ENCODE results near the gene HIGD2B.

DNA sequence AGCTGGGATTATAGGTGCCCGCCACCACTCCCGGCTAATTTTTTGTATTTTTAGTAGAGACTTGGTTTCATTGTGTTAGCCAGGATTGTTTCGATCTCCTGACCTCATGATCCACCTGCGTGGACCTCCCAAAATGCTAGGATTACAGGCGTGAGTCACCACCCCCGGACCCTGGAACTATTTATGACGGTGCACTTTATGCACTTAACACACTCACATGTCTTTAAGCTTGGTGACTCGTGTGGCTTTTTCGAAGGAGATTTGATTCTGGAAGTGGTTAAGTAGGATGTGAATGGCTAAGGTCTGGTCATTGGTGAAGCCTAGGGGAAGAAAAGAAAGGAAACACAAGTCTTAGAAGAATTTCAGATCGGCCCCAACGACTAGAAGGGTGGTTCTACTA is 20.3 kb upstream of the HIGD2B start:
- no peak for TF ChIP-seq POLR2A (IDR thresholded peaks at IDR 0.05)
- TF ChIP-seq, protein P1, sequence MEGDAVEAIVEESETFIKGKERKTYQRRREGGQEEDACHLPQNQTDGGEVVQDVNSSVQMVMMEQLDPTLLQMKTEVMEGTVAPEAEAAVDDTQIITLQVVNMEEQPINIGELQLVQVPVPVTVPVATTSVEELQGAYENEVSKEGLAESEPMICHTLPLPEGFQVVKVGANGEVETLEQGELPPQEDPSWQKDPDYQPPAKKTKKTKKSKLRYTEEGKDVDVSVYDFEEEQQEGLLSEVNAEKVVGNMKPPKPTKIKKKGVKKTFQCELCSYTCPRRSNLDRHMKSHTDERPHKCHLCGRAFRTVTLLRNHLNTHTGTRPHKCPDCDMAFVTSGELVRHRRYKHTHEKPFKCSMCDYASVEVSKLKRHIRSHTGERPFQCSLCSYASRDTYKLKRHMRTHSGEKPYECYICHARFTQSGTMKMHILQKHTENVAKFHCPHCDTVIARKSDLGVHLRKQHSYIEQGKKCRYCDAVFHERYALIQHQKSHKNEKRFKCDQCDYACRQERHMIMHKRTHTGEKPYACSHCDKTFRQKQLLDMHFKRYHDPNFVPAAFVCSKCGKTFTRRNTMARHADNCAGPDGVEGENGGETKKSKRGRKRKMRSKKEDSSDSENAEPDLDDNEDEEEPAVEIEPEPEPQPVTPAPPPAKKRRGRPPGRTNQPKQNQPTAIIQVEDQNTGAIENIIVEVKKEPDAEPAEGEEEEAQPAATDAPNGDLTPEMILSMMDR (IDR thresholded peaks at IDR 0.05): no peak
